ENCODE data around the gene GPR137C.

Gene GPR137C, protein sequence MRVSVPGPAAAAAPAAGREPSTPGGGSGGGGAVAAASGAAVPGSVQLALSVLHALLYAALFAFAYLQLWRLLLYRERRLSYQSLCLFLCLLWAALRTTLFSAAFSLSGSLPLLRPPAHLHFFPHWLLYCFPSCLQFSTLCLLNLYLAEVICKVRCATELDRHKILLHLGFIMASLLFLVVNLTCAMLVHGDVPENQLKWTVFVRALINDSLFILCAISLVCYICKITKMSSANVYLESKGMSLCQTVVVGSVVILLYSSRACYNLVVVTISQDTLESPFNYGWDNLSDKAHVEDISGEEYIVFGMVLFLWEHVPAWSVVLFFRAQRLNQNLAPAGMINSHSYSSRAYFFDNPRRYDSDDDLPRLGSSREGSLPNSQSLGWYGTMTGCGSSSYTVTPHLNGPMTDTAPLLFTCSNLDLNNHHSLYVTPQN

DNA sequence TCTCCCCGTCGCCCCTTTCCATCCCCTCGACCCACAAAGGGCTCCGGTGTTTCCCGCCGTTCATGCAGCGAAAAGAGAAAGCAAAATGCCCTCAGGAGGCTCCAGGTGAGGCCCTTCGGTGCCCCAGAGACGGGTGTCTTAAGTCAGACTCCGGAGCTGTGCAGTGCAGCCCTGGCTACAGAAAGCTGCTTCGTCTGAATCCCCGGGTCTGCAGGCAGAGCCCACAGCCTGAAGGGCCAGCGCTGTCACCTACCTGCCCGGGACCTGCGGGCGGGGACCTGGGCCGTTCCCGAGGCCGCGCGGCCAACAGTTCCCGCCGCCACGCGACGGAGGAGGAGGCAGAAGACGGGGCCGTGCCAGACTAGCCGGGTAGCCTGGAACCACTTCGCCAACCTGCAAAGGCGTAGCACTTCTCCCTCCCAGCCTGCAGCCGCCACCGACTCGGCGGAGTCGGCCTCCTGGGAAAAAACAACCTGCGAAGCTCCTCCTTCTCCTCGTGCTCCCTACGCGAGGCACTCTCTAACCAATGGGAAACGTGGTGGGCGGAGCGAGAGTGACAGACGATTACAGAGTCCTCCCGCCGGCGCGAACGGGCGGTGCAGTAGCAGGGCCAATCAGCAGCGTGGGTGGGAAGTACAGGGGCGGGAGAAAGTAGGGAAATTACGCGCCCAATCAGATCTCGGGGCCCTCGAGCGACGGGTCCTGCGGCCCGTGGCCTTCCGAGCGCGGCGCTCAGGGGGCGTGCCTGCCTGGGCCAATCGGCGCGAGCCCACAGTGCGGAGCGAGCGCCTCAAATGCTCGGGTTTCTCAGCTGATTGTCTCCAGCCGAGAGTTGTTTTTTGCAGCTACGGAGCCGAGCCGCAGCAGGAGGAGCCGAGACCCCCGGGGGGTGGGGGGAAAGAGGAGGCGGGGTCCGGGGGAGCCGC is at the start of gene GPR137C, which contains the start of gene TXNDC16:
Gene GPR137C (plus strand): TSS at position 774 of the 926 bp plus-strand sequence. CDS start 312 bp downstream, outside the sequence.
Gene TXNDC16 (minus strand): TSS at position 443 of the 926 bp plus-strand sequence. CDS start 8,948 bp downstream, outside the sequence.
- peak; percentile 98 to 100 for DNase-seq (ENCODE audit: low read depth in 2 of 2, low spot score in 1 of 2)

DNA sequence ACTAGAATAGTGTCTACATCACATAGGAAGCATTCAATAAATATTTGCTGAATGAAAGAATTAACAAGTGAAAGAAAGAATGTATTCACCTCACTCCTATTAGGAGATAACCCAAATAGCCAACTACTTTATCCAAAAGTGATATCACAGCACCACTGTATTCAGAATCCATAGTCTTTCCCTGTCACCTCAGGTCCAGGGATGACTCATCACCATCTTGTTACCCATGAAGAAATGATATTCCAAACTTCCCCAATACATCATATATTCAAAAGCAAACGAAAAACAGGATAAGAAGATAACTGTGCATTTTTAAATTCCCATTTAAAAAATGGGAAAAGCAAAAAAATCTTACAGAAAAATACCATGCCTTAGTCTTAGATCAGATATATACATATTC is 39.4 kb upstream of the GPR137C start:
- no peak for DNase-seq (ENCODE audit: low read depth in 2 of 2, low spot score in 1 of 2)

DNA sequence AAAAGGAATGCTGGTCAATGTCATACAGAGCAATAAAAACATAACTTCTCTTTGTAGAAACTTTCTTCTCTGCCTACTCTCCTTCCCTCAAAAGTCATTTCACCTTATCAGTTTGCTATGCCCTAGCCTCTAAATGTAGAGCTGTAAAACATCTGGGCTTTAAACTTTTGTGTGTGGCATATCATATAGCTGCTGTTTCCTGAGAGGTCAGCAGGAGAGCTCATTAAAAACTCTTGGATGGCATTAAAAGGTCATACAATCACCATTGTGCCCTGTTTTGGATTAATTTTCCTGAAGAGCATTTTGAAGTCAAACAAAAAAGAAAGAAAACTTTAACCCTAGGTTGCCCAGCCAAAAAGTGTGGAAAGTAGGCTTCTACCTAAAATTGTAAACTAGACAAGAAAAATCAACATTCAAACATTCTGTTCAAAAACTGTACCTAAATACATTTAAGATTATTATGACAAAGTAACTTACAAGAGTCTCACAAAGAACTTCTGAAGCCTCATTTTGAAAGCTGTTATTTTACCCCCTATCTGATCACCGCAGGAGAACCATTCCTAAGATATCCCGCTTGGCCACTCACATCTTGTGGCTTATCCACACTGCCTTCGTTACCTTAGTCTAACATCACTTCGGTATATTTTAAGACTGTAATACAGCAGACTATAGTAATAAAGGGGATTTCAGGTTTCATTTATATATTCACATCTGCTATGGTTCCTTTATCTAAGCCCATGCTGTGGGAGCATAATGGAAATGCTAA is 38.4 kb upstream of the GPR137C start:
- DNase-seq (ENCODE audit: low read depth in 2 of 2, low spot score in 1 of 2) = no peak

DNA sequence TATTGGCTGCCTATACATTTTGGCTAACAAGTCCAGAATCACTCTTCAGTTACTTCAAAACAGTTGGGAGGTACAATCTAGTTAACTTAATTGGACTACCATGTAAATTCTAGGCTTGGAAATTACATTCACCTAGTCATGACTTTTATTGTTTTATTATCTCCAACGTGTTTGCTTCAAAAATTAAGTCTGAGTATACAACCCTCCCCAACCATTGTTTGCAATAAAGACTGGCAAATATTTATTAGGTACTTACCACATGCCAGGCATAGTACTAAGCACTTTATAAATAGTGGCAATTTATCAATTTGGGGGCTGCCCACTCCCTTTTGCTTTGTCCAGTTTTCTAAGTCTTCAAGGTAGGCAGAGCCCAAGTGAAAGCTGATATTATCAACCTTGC is 30.6 kb upstream of the GPR137C start:
- no peak for DNase-seq (ENCODE audit: low read depth in 2 of 2, low spot score in 1 of 2)

DNA sequence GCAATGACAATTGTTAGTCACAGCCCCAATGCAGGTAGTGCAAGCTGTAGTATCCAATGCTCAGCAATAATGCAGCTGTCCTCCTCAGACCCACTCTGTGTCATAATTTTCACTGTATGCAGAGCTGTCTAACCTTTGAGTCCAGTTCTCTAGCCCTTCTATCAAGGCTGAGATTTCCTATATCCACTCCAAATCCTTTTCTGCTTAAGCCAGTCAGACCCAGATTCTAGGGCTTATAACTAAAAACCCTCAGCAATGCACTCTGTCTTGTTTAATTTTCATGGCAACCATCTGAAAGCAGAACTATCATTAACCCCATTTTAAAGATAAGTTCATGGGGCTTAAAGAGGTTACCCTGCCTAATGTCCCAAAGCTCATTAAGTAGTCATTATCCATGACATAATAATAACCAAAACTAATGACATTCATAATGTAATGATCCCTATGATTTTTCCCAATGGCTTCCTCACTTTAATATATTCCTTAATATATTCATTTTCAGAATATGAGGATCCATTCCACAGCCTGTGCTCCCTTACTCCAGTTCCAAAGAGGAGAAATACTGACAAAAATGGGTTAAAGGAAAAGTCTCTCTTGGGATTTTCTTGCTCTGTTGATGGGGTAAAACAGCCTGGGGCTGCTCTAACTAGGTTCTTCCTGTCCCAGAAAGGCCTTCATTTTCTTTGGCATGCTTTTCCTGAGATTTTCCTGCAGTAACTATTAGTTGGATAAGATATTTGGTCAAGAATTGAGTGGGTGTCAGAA is 29.9 kb upstream of the GPR137C start:
- no peak for DNase-seq (ENCODE audit: low read depth in 2 of 2, low spot score in 1 of 2)

DNA sequence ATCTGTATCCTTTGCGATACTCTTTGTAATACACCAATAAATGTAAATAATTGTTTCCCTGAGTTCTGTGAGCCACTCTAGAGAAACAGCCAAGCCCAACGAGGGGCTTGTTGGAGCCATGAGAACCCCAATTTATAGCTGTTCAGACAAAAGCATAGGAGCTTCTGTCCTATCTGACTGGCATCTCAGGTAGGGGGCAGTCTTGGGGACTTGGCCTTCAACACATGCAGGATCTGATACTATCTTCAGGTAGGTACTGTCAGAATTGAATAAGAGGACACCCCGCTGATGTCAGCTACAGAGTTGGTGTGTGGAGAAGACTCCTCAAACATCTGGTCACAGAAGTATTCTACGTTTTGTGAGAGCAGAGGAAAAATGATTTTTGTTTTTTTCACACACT is 25.6 kb upstream of the GPR137C start:
- no peak for DNase-seq (ENCODE audit: low read depth in 2 of 2, low spot score in 1 of 2)

DNA sequence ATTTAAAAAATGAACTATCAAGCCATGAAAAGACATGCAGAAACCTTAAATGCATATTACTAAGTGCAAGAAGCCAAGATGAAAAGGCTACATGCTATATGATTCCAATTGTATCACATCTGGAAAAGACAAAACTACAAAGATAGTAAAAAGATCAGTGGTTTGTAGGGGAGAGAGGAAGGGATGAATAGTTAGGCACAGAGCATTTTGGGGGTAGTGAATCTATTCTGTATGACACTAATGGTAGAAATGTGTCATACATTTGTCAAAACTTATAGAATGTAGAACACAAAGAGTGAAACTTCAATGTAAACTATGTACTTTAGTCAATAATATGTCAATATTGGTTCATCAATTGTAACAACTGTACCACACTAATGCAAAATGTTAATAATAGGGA is 21.2 kb upstream of the GPR137C start:
- DNase-seq (ENCODE audit: low read depth in 2 of 2, low spot score in 1 of 2) = no peak

DNA sequence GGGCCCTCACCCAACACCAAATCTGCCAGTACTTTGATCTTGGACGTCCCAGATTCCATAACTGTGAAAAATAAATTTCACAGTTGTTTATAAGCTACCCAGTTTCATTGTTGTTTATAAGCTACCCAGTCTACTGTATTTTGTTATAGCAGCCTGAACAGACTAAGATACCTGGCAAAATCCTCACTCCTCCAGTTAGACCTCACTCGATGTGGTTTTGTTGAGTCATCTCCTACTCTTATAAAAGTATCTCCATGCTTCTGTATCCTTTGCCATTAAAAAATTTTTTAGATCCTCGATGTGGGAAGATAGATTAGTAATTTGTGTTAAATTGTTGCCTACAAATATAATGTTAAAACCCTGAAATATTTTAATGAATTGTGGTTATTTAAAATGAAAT is 16.4 kb upstream of the GPR137C start:
- DNase-seq (ENCODE audit: low read depth in 2 of 2, low spot score in 1 of 2) = no peak

DNA sequence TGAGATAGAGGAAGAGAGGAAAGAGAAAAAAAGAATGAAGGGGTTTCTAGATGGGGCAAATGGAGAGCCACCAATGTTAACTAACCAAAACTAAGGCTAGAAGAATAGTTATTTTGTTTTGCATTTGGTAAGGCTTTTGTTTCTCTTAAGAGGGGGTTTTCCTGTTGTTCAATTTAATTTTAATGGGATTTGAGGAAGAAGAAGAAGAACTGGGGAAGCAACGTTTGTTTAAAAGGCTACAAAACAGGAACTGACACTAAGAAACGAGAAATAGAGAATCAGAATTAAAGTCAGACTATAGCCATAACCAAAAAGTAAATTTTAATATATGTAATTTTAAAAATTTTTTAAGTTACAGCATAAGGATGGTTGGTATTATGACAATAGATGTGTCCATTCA is 14.0 kb upstream of the GPR137C start:
- no peak for DNase-seq (ENCODE audit: low read depth in 2 of 2, low spot score in 1 of 2)

DNA sequence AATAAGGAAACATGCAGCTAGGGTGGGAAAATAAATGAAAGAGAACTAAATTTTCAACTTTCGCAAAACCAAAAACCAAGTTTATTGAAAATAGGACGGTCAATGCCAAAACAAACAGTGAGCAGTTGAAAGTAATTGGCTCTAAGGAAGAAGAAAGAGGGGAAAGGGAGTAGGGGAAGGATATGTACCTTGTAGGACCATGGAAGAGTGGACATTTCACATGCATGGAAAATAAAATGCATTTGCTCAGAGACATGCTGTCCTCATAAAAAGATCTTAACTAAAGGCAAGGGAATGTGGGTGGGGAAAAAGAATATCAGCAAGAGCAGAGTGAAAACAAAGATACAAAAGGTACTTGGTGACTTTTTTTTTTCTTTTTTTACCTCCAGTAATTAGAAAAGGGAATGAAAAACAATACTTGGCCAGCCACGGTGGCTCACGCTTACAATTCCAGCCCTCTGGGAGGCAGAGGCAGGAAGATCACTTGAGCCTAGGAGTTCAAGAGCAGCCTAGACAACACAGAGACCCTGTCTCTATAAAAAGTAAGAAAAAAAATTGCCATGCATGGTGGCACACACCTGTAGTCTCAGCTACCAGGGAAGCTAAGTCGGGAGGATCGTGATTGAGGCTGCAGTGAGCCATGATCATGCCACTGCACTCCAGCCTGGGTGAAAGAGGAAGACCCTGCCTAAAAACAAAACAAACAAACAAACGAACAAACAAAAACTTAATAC is 6.9 kb upstream of the GPR137C start:
- DNase-seq (ENCODE audit: low read depth in 2 of 2, low spot score in 1 of 2) = no peak

DNA sequence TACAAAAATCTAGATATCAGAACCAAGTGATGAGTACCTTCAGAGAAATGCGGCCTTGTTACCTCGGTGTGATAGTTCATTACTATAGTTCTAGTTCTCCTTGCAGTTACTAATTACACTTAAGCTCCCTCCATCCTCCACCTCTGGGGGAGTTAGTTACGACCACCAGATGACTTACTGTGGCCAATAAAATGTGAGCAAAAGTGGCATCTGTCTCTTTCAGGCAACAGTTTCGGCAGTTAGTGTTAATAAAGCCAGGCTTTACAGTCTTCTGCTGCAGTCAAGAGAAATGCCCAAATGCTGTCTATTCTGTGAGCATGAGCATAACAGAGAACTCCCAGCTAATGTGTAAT is 6.3 kb upstream of the GPR137C start:
- no peak for DNase-seq (ENCODE audit: low read depth in 2 of 2, low spot score in 1 of 2)

DNA sequence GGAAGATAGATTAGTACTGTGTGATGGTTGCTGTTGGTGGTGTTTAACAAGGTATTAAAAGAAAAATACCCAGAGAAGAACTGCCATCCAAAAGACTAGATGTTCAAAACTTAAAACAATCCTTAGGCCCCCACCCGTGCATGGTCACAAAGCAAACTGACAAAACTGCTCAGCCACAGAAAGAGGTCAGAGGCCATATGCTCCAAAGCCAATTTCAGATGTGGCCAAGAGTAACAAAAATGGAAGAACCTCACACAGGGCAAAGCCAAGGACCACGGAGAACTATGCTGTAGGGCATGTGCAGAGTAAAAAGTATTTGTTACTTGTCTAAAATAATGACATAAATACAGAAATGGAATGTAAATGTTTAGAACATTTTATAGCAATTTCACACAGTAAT is 5.6 kb upstream of the GPR137C start:
- DNase-seq (ENCODE audit: low read depth in 2 of 2, low spot score in 1 of 2) = no peak

DNA sequence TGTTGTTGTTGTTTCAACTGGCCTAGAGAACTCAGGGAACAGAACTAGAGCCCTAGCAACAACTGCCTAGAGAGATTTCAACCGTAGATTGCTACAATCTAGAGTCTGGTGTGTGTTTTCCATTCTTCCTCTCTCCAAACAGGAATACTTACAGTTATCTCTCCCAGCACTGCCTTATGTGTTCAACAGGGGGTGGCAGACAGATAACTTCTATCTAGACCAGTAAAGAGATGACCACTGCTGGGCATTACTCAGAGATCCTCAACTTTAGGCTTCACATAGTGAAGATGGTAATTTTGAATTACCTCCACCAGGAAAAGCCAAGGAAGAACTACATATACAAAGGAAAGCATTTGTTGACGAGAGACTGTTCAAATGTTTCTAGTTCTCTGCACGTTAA is 5.1 kb upstream of the GPR137C start:
- DNase-seq (ENCODE audit: low read depth in 2 of 2, low spot score in 1 of 2) = no peak

DNA sequence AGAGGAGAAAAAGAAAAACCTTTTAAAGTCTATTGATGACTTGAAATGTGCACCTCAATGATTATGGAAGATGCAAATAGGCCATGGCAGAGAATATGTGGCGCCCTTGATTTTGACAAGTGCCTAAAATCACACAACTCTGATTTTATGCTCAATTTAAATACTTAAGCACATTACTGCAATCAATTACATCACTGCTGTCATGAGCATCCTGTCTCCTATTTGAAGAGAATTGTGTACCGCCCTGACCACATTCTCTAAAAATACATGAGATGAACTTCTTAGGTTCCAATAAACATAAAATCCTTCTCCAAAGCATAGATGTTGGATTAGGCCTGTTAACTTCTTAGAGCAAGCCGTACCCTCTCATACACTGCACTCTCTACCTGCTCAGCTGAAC is 2.0 kb upstream of the GPR137C start:
- DNase-seq (ENCODE audit: low read depth in 2 of 2, low spot score in 1 of 2) = no peak

DNA sequence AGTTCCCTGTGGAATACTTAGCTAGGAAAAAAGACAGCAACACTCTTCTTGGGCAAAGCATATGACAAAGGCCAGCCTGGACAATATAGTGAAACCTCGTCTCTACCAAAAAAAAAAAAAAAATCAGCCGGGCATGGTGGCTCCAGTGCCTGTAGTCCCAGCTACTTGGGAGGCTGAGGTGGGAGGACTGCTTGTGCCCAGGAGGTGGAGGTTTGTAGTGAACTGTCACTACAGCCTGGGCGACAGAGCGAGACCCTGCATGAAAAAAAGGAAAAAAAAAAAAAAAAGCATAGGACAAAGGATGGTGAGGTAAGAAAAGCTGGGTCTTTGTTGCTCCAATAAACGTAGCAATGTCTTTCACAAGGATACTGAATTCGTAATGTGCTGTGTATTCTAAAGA is 1.4 kb upstream of the GPR137C start:
- no peak for DNase-seq (ENCODE audit: low read depth in 2 of 2, low spot score in 1 of 2)

DNA sequence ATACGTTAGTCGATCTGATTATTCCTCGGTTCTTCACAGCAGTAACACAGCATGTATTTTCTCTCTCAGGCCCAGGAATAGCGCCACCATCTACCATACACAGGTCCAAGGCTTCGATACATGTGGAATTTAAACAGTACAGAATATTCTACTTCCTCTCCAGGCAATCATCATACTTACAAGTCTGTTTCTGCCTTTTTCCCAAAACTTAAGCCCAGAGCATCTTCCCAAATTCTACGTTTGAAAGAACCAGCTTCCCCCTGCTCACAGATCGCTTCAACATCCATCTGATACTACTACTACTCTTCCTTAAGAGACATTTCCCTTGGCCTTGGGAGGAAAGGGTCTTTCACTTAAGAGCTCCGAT is 957 bp upstream of the GPR137C start:
- no peak for DNase-seq (ENCODE audit: low read depth in 2 of 2, low spot score in 1 of 2)

DNA sequence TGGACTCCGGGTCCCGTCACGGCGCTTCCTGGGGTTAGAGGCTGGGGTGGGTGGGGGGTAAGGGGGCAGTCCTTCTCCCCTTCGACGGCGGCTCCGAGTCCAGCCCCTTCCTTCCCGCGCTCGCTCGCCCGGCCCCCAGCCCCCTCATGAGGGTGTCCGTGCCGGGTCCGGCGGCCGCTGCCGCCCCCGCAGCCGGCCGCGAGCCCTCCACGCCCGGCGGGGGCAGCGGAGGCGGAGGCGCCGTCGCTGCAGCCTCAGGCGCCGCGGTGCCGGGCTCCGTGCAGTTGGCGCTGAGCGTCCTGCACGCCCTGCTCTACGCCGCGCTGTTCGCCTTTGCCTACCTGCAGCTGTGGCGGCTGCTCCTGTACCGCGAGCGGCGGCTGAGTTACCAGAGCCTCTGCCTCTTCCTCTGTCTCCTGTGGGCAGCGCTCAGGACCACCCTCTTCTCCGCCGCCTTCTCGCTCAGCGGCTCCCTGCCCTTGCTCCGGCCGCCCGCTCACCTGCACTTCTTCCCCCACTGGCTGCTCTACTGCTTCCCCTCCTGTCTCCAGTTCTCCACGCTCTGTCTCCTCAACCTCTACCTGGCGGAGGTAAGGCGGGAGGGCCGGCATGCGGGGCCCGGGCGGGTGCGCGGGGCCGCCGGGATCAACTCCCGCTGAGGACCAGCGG is 500 bp downstream of the GPR137C start:
- peak in 1 of 2 donors; percentile 21 for DNase-seq (ENCODE audit: low read depth in 2 of 2, low spot score in 1 of 2)

DNA sequence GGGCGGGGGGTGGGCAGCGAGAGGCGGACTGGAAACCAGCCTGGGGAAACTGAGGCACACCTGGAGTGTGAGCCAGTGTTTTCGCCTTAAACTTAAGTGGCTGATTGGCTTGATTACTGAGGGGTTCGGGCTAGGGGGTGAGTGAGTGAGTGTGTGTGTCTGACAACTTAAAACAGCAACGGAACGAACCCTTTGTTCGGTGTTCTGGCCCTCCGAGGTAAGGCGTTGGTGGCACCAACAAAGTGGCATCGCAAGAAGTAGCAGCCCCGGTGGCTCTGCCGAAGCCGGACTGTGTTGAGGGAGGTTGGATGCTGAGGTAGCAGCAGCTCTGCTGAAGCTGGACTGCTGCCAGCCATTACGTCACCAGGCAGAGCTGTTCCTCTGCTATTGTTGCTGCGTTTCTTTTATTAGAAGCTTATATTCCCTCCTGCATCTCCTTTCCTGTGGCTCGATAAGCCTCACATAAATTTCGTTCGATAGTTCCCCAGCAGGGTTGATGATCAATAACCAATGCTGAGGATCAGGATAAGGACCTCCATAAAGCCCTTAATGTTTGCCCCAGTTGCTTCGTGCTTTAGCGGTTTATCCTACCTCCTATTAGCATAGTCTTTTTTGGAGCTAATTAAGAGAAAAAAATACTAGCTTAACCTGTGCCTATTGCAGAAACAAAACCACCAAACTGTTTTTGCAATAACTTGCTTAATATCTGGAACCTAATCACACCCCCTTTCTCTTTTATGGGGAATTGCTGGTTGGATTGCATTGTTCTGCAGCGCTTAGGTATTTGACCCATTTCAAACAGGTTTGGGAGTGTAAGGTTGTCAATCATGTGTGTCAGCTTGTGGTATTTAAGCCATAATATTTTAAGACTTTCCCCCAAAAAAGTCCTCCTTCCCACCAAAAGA is 1.3 kb downstream of the GPR137C start:
- peak; percentile 59 to 70 for DNase-seq (ENCODE audit: low read depth in 2 of 2, low spot score in 1 of 2)
